Activated CD8-positive, alpha-beta memory T cell treated with anti-CD3 and anti-CD28 coated beads, Interleukin-2, amount 50 U/mL, for 24 hours (primary cell): ENCODE measurements around the gene CLIP4.

Source experiments
- DNase-seq: peaks from one replicate; pipeline ENCODE4 v3.0.0-alpha.2; 2020; ENCODE audit errors: extremely low read depth

The CLIP4 gene

GRCh38 chr2:29220506-29221270 is 105.5 kb downstream of the CLIP4 start:
- no peak for DNase-seq

GRCh38 chr2:29222381-29223179 is 107.4 kb downstream of the CLIP4 start:
- no peak for DNase-seq

GRCh38 chr2:29223257-29223656 is 108.0 kb downstream of the CLIP4 start:
- DNase-seq: no peak

- DNase-seq: no peak
Observed at GRCh38 chr2:29223851-29224692, 108.9 kb downstream of the CLIP4 start.

GRCh38 chr2:29224693-29225551 is 109.7 kb downstream of the CLIP4 start:
- DNase-seq: no peak

GRCh38 chr2:29225814-29226213 is 110.6 kb downstream of the CLIP4 start:
- DNase-seq: no peak

- DNase-seq: no peak
Observed at GRCh38 chr2:29226375-29226774, 111.2 kb downstream of the CLIP4 start.

GRCh38 chr2:29226808-29227207 is 111.6 kb downstream of the CLIP4 start:
- DNase-seq: no peak

- DNase-seq: no peak
Observed at GRCh38 chr2:29227935-29228675, 112.9 kb downstream of the CLIP4 start.

- DNase-seq: no peak
Observed at GRCh38 chr2:29228947-29229346, 113.7 kb downstream of the CLIP4 start.

GRCh38 chr2:29229640-29230039 is 114.4 kb downstream of the CLIP4 start:
- DNase-seq: no peak

- DNase-seq: no peak
Observed at GRCh38 chr2:29232041-29232440, 116.8 kb downstream of the CLIP4 start.

- no peak for DNase-seq
Observed at GRCh38 chr2:29233428-29233827, 118.2 kb downstream of the CLIP4 start.

GRCh38 chr2:29235411-29235810 is 120.2 kb downstream of the CLIP4 start:
- DNase-seq: no peak

- no peak for DNase-seq
Observed at GRCh38 chr2:29236074-29236473, 120.9 kb downstream of the CLIP4 start.

GRCh38 chr2:29238497-29238896 is 123.3 kb downstream of the CLIP4 start:
- DNase-seq: no peak
